ENCODE data around the gene CPAMD8.
"Not testable (repeated sequence)": the region's sequence is repeated elsewhere in the genome, so short reads cannot be mapped to it uniquely, and the experiment has no call there.

Gene CPAMD8

GRCh38 chr19:16945762-16946465 lies 80.7 kb downstream of the CPAMD8 start:
- no peak for DNase-seq (ENCODE audit: low read depth)

GRCh38 chr19:16945364-16945714 lies 81.3 kb downstream of the CPAMD8 start:
- no peak for DNase-seq (ENCODE audit: low read depth)

- DNase-seq (ENCODE audit: low read depth): no peak
Observed at GRCh38 chr19:16944626-16945363, 81.8 kb downstream of the CPAMD8 start.

- no peak for DNase-seq (ENCODE audit: low read depth)
Observed at GRCh38 chr19:16943942-16944625, 82.5 kb downstream of the CPAMD8 start.

- not testable (repeated sequence) for DNase-seq (ENCODE audit: low read depth)
Observed at GRCh38 chr19:16943090-16943489, 83.5 kb downstream of the CPAMD8 start.

GRCh38 chr19:16942583-16942982 lies 84.0 kb downstream of the CPAMD8 start:
- no peak for DNase-seq (ENCODE audit: low read depth)

GRCh38 chr19:16940626-16941025 lies 86.0 kb downstream of the CPAMD8 start:
- DNase-seq (ENCODE audit: low read depth): no peak

GRCh38 chr19:16940063-16940462 lies 86.5 kb downstream of the CPAMD8 start:
- DNase-seq (ENCODE audit: low read depth): not testable (repeated sequence)

GRCh38 chr19:16938211-16938610 lies 88.4 kb downstream of the CPAMD8 start:
- DNase-seq (ENCODE audit: low read depth): no peak

- not testable (repeated sequence) for DNase-seq (ENCODE audit: low read depth)
Observed at GRCh38 chr19:16937796-16938195, 88.8 kb downstream of the CPAMD8 start.

GRCh38 chr19:16936901-16937300 lies 89.7 kb downstream of the CPAMD8 start:
- DNase-seq (ENCODE audit: low read depth): no peak

GRCh38 chr19:16934489-16934888 lies 92.1 kb downstream of the CPAMD8 start:
- no peak for DNase-seq (ENCODE audit: low read depth)

GRCh38 chr19:16931306-16931705 lies 95.3 kb downstream of the CPAMD8 start:
- no peak for DNase-seq (ENCODE audit: low read depth)

- DNase-seq (ENCODE audit: low read depth): no peak
Observed at GRCh38 chr19:16930753-16931152, 95.9 kb downstream of the CPAMD8 start.

- no peak for DNase-seq (ENCODE audit: low read depth)
Observed at GRCh38 chr19:16928916-16929315, 97.7 kb downstream of the CPAMD8 start.

- DNase-seq (ENCODE audit: low read depth): no peak
Observed at GRCh38 chr19:16928351-16928750, 98.3 kb downstream of the CPAMD8 start.

- DNase-seq (ENCODE audit: low read depth): no peak
Observed at GRCh38 chr19:16927883-16928282, 98.7 kb downstream of the CPAMD8 start.

GRCh38 chr19:16922949-16923348 lies 103.7 kb downstream of the CPAMD8 start:
- no peak for DNase-seq (ENCODE audit: low read depth)

- DNase-seq (ENCODE audit: low read depth): no peak
Observed at GRCh38 chr19:16922592-16922934, 104.0 kb downstream of the CPAMD8 start.

GRCh38 chr19:16921766-16922591 lies 104.6 kb downstream of the CPAMD8 start:
- no peak for DNase-seq (ENCODE audit: low read depth)

- peak; percentile 51 for DNase-seq (ENCODE audit: low read depth)
Observed at GRCh38 chr19:16920816-16921529, 105.6 kb downstream of the CPAMD8 start.

- no peak for DNase-seq (ENCODE audit: low read depth)
Observed at GRCh38 chr19:16919496-16919895, 107.1 kb downstream of the CPAMD8 start.
